GM18867 (cell line): ENCODE results near the gene SMIM43.
"Not testable (repeated sequence)": the region's sequence is repeated elsewhere in the genome, so short reads cannot be mapped to it uniquely, and the experiment has no call there.

Source experiments
- ATAC-seq: cut with Tn5 transposase; IDR thresholded peaks from one replicate; pipeline ENCODE4 v1.9.1; 2021; ENCODE audit warnings: mild to moderate bottlenecking, moderate library complexity; ENCODE audit not compliant: unreplicated experiment

The SMIM43 gene

DNA sequence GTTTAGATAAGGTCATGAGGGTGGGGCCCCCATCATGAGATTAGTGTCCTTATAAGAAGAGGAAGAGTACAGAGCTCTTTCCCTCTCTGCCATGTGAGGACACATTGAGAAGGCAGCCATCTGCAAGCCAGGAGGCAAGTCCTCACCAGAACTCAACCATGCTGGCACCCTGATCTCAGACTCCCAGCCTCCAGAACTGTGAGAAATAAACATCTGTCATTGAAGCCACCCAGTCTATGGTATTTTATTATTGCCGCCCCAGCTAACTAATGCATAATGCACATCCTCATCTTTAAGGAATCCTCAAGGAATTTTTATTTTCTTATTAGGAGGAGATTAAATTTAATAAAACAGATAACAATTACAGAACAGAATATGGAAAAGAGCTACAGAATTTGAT is 19.4 kb upstream of the SMIM43 start:
- no peak for ATAC-seq

DNA sequence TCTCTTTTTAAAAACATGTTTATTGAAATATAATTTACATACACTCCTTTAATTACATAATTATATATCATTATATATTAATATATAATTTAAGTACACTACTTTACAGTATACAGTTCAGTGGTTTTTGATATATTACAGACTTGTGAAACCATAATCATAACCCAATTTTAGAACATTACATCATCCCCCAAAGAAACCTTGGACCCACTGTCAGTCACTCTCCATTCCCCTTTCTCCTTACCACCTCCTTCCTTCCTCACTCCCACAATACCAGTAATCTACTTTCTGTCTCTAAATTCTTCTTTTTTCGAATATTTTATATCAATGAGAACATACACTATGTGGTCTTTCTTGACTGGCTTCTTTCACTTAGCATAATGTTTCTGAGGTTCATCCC is 18.2 kb upstream of the SMIM43 start:
- ATAC-seq: no peak

- no peak for ATAC-seq
Observed at GRCh38 chr4:121778991-121779628, 14.1 kb upstream of the SMIM43 start.

GRCh38 chr4:121777625-121778024 is 12.7 kb upstream of the SMIM43 start:
- peak; percentile 48 for ATAC-seq

DNA sequence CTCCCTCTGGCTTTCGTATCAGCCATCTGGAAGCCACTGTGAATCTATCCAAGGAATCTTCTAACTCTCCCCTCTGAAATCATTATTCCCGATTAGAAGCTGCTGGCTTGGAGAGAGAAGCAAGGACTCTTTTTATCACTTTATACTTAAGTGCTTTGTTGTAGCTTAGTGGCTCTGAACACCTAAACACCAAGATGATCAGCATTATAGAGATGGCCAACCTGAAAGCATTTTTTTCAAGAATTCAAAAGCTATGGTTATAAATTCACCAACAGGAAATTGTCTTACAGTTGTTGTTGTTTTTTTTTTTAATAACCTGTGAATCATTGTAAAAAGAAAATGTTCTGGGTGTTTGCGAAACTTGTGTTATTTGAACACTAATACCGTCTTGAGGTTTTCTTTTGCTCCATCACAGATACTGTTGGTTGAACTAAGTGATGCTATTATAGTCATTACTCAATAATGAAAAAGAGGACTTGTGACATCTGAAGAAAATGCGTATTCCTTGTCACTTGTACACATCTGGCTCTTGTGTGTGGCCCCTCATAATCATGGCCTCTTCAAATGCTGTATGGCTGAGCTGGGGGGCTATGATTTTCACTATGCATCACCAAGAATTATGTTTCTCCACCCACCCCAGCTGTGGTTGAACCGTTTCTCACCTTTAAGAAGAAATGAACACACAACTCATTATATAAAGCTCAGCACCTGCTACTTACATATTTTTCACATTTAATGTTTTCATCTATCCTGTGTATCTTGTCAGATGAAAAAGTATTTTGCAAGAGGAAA is 11.8 kb upstream of the SMIM43 start:
- peak; percentile 44 for ATAC-seq

DNA sequence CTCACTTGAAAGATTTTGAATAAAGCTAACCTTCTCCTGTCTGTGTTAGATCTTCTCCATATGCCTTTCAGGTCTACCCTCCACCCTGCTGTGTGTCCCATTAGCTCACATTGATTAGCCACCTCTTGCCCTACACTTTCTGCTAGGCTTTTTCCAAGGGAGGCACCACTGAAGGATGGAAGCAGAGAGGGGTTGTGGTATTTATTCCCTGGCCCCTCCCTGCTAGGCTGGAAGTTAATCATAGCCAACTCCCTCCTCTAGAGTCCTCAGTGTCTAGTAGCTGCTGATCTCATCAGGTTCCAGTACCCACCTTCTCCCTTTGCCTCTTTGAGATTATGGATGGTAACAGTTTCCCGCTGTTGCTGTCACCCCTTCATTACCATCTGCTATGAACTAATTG is 8.9 kb upstream of the SMIM43 start:
- ATAC-seq: no peak

GRCh38 chr4:121771869-121772268 is 6.9 kb upstream of the SMIM43 start:
- no peak for ATAC-seq

GRCh38 chr4:121769341-121769740 is 4.4 kb upstream of the SMIM43 start:
- no peak for ATAC-seq

GRCh38 chr4:121767166-121767565 is 2.2 kb upstream of the SMIM43 start:
- ATAC-seq: no peak

DNA sequence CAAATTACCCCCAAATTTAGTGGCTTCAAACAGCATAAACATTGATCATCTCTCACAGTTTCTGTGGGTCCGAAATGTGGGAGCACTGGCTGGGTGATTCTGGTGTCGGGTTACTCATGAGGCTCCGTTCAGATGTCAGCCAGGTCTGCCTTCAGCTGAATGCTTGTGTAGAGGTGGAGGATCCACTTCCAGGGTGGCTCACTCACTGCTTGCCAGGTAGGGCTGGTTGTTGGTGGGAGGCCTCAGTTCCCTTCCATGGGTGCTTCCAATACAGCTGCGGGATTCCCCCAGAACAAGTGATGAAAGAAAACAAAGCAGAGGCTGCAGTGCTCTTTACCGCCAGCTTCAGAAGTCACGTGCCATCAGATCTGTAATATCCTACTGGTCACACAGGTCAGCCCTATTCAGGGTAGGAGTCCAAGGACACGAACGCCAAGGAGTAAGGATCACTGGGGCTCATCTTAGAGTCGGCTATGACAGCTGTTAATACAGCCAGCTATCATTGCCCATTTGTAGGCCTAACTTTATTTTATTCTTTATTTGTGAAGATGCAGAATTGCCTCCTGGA is 1.1 kb upstream of the SMIM43 start:
- no peak for ATAC-seq

- ATAC-seq: no peak
Observed at GRCh38 chr4:121765368-121765705, 373 bp upstream of the SMIM43 start.

DNA sequence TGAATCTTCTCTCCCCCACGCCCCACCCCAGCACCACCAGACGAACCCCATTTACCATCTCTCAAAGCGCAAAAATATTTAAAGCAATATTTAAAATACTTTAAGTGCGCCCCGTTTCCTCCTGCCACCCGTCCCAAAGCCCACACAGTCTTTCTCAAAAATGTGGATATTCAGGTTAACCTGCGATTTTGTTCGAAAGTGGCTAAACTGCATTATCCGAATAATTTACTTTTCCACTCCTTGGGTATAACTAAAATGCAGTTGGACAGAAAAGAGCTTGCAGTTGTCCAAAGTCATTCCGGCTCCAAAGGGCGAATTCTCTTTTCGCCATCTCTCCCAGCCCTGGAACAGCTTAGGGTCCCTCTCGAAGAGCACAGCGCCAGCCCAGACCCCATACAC is 662 bp downstream of the SMIM43 start:
- no peak for ATAC-seq

- ATAC-seq: no peak
Observed at GRCh38 chr4:121760205-121760604, 4.8 kb downstream of the SMIM43 start.

GRCh38 chr4:121758925-121759568 is 5.9 kb downstream of the SMIM43 start:
- no peak for ATAC-seq

- not testable (repeated sequence) for ATAC-seq
Observed at GRCh38 chr4:121752142-121752541, 12.8 kb downstream of the SMIM43 start.

- no peak for ATAC-seq
Observed at GRCh38 chr4:121749225-121749624, 15.7 kb downstream of the SMIM43 start.

GRCh38 chr4:121742794-121743193 is 22.2 kb downstream of the SMIM43 start:
- ATAC-seq: no peak

DNA sequence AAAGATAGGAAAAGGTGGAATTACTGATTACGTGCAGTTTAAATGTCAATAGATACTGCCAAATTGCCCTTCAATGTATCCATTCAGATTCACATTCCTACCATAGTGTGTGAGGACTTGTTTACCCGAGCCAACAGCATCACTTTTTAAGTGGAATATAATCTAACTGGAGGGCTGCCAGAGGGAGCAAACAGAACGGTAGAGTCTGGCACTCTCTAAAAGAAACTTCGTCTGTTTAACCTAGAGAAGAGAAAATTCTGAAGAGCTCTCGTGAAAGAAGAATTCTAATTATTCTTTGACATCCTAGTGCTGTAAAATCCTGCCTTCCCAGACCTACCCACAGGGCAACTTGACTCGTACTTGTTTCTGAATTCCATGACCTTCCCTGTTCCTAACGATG is 23.2 kb downstream of the SMIM43 start:
- no peak for ATAC-seq

- ATAC-seq: no peak
Observed at GRCh38 chr4:121740796-121741409, 24.1 kb downstream of the SMIM43 start.

DNA sequence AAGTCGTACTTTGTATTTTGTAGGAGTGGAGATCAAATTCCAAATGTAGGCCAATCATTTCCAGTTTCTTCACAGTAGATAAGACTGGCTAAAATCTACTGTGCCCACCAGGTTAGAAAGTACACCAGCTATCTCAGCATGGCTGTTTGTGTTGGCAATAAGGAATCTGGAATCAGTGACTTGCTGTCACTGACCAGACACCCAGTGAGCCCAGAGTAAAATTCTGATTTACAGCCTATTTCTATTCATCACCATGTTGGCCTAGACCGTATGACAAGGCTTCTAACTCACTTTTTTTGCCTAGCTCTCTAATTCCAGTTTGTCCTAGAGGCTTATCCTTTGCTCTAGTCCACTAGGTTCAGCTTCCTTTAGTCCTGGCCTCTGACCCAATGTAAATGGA is 25.4 kb downstream of the SMIM43 start:
- ATAC-seq: no peak

GRCh38 chr4:121738780-121739535 is 26.0 kb downstream of the SMIM43 start:
- ATAC-seq: no peak
